Natural killer cell treated with Interleukin-12 subunit alpha and Interleukin-12 subunit beta and Interleukin-15 and Interleukin-18, amount 100 ng/mL, for 72 hours (primary cell): ENCODE measurements around the gene WDR47. TPM values are rescaled to one million over a fixed set of nuclear protein-coding genes. Genes with fewer than 3 reads are reported as not detected.
"Not testable (repeated sequence)": the region's sequence is repeated elsewhere in the genome, so short reads cannot be mapped to it uniquely, and the experiment has no call there.

Experiments
- ATAC-seq, 2 donors: fragments of 150-1000 bp; cut with Tn5 transposase in 1 of 2; sonication (Bioruptor Pico), chemical (Tn5 transposase) in 1 of 2; 2 replicates each; pipeline ENCODE4 v1.10.0; 2021
- DNase-seq: peaks from one replicate; pipeline ENCODE4 v3.0.0; 2022; ENCODE audit warnings: low spot score
- H3K27ac Mint-ChIP-seq, 2 donors: 1 replicate in 1 of 2; 2 replicates in 1 of 2; pipeline ENCODE4 v1.8.0; 2022; ENCODE audit warnings: mixed read lengths in 2 of 2, mild to moderate bottlenecking in 1 of 2, moderate library complexity in 1 of 2
- H3K27me3 Mint-ChIP-seq, 2 donors: 1 replicate in 1 of 2; 2 replicates in 1 of 2; pipeline ENCODE4 v1.8.0; 2022; ENCODE audit warnings: mixed read lengths in 2 of 2
- H3K36me3 Mint-ChIP-seq: one replicate; pipeline ENCODE4 v1.8.0; 2022; ENCODE audit warnings: mixed read lengths
- H3K4me1 Mint-ChIP-seq, 2 donors: 1 replicate in 1 of 2; 2 replicates in 1 of 2; pipeline ENCODE4 v1.8.0; 2022; ENCODE audit warnings: low read depth in 2 of 2, mixed read lengths in 2 of 2, mild to moderate bottlenecking in 1 of 2
- H3K4me3 Mint-ChIP-seq: one replicate; pipeline ENCODE4 v1.8.0; 2022; ENCODE audit warnings: mixed read lengths
- H3K9me3 Mint-ChIP-seq: 2 replicates; pipeline ENCODE4 v1.8.0; 2022; ENCODE audit warnings: mixed read lengths
- total RNA-seq, 2 donors: library from RNA; stranded (reverse); gene quantifications; one replicate each; pipeline ENCODE4 v1.2.3, GENCODE V29; 2022

Gene WDR47
- total RNA-seq, 2 donors from 2014 or later, result 15.1 to 16.1 TPM

- Mint-ChIP-seq H3K4me1 (peaks cover 19 to 27% of the 10 kb centered on the region in 2 donors), H3K9me3 (no peaks in the 10 kb centered on the region)
Observed at GRCh38 chr1:109075531-109076490, 33.9 kb upstream of the WDR47 start, which contains the start of gene TAF13. Gene TAF13 (minus strand): TSS chr1:109076003. CDS start chr1:109075947, 56 bp downstream.

GRCh38 chr1:109069294-109069693 lies 27.4 kb upstream of the WDR47 start:
- no peak for DNase-seq
- H3K9me3 Mint-ChIP-seq, result no peaks in the 10 kb centered on the region
- H3K36me3 Mint-ChIP-seq, result peaks cover 5% of the 10 kb centered on the region
- no peaks in the 10 kb centered on the region for H3K27me3 Mint-ChIP-seq
- H3K4me3 Mint-ChIP-seq, result no peak overlapping the region
- H3K27ac Mint-ChIP-seq, result no peak overlapping the region
- no peak for ATAC-seq
- peaks cover 8 to 11% of the 10 kb centered on the region in 2 donors for H3K4me1 Mint-ChIP-seq

More at GRCh38 chr1:109075531-109076490, 33.9 kb upstream of the WDR47 start, which contains the start of gene TAF13:
- H3K4me3 Mint-ChIP-seq, result peak within 1 kb of the TSS; percentile 96
- peak; percentile 97 for DNase-seq
- H3K27ac Mint-ChIP-seq, result peak within 1 kb of the TSS; percentile 92 to 99
- H3K27me3 Mint-ChIP-seq, result peaks cover 4 to 6% of the 10 kb centered on the region in 2 donors
- peak; percentile 100 for ATAC-seq
- H3K36me3 Mint-ChIP-seq, result no peaks in the 10 kb centered on the region

GRCh38 chr1:109067883-109068282 lies 26.0 kb upstream of the WDR47 start:
- Mint-ChIP-seq H3K27me3 (no peaks in the 10 kb centered on the region), H3K27ac (no peak overlapping the region), H3K36me3 (peaks cover 5% of the 10 kb centered on the region), H3K4me3 (no peak overlapping the region), H3K4me1 (peaks cover 3 to 6% of the 10 kb centered on the region in 2 donors), H3K9me3 (no peaks in the 10 kb centered on the region)
- DNase-seq (no peak), ATAC-seq (no peak)

GRCh38 chr1:109065137-109065536 lies 23.2 kb upstream of the WDR47 start:
- no peaks in the 10 kb centered on the region for H3K9me3 Mint-ChIP-seq
- H3K4me1 Mint-ChIP-seq, result no peaks in the 10 kb centered on the region
- H3K4me3 Mint-ChIP-seq, result no peak overlapping the region
- H3K27me3 Mint-ChIP-seq, result no peaks in the 10 kb centered on the region
- no peak overlapping the region for H3K27ac Mint-ChIP-seq
- peaks cover 5% of the 10 kb centered on the region for H3K36me3 Mint-ChIP-seq
- ATAC-seq (no peak), DNase-seq (no peak)

- Mint-ChIP-seq H3K4me1 (no peaks in the 10 kb centered on the region), H3K36me3 (peaks cover 5% of the 10 kb centered on the region), H3K4me3 (no peak overlapping the region), H3K27me3 (no peaks in the 10 kb centered on the region), H3K9me3 (no peaks in the 10 kb centered on the region), H3K27ac (no peak overlapping the region)
- ATAC-seq, result no peak
- no peak for DNase-seq
Observed at GRCh38 chr1:109061183-109061582, 19.3 kb upstream of the WDR47 start.

GRCh38 chr1:109060707-109061106 lies 18.8 kb upstream of the WDR47 start:
- DNase-seq, result no peak
- Mint-ChIP-seq H3K4me1 (no peaks in the 10 kb centered on the region), H3K9me3 (no peaks in the 10 kb centered on the region), H3K27ac (no peak overlapping the region), H3K36me3 (peaks cover 5% of the 10 kb centered on the region), H3K4me3 (no peak overlapping the region), H3K27me3 (no peaks in the 10 kb centered on the region)
- ATAC-seq, result no peak

- H3K4me1 Mint-ChIP-seq, result no peaks in the 10 kb centered on the region
- H3K9me3 Mint-ChIP-seq, result no peaks in the 10 kb centered on the region
- H3K4me3 Mint-ChIP-seq, result no peak overlapping the region
- H3K27ac Mint-ChIP-seq, result no peak overlapping the region
- no peaks in the 10 kb centered on the region for H3K27me3 Mint-ChIP-seq
- ATAC-seq (no peak), DNase-seq (no peak)
- no peaks in the 10 kb centered on the region for H3K36me3 Mint-ChIP-seq
Observed at GRCh38 chr1:109059026-109059425, 17.1 kb upstream of the WDR47 start.

GRCh38 chr1:109056064-109056463 lies 14.2 kb upstream of the WDR47 start:
- Mint-ChIP-seq H3K36me3 (no peaks in the 10 kb centered on the region), H3K4me1 (no peaks in the 10 kb centered on the region), H3K27ac (no peak overlapping the region), H3K9me3 (no peaks in the 10 kb centered on the region), H3K4me3 (no peak overlapping the region), H3K27me3 (no peaks in the 10 kb centered on the region)
- DNase-seq, result no peak
- no peak for ATAC-seq

GRCh38 chr1:109052145-109052544 lies 10.2 kb upstream of the WDR47 start:
- not testable (repeated sequence) for H3K4me1 Mint-ChIP-seq, H3K9me3 Mint-ChIP-seq, DNase-seq, H3K4me3 Mint-ChIP-seq, H3K27ac Mint-ChIP-seq, H3K27me3 Mint-ChIP-seq, ATAC-seq, H3K36me3 Mint-ChIP-seq

GRCh38 chr1:109050228-109050995 lies 8.5 kb upstream of the WDR47 start:
- Mint-ChIP-seq H3K4me3 (no peak overlapping the region), H3K27me3 (peaks cover 4 to 5% of the 10 kb centered on the region in 2 donors), H3K36me3 (no peaks in the 10 kb centered on the region), H3K27ac (no peak overlapping the region), H3K9me3 (no peaks in the 10 kb centered on the region), H3K4me1 (no peaks in the 10 kb centered on the region)
- DNase-seq, result no peak
- ATAC-seq, result no peak

- DNase-seq (no peak), ATAC-seq (no peak)
- no peaks in the 10 kb centered on the region for H3K9me3 Mint-ChIP-seq
- H3K27me3 Mint-ChIP-seq, result peaks cover 4 to 5% of the 10 kb centered on the region in 2 donors
- H3K4me3 Mint-ChIP-seq, result no peak overlapping the region
- H3K4me1 Mint-ChIP-seq, result no peaks in the 10 kb centered on the region
- no peak overlapping the region for H3K27ac Mint-ChIP-seq
- no peaks in the 10 kb centered on the region for H3K36me3 Mint-ChIP-seq
Observed at GRCh38 chr1:109048335-109048734, 6.4 kb upstream of the WDR47 start.

GRCh38 chr1:109047339-109047738 lies 5.4 kb upstream of the WDR47 start:
- no peak for DNase-seq
- Mint-ChIP-seq H3K27ac (no peak overlapping the region), H3K9me3 (no peaks in the 10 kb centered on the region), H3K27me3 (peaks cover 4 to 5% of the 10 kb centered on the region in 2 donors), H3K36me3 (no peaks in the 10 kb centered on the region), H3K4me3 (no peak overlapping the region), H3K4me1 (peaks cover 3 to 4% of the 10 kb centered on the region in 2 donors)
- ATAC-seq, result no peak

- Mint-ChIP-seq H3K4me1 (peaks cover 3 to 5% of the 10 kb centered on the region in 2 donors), H3K9me3 (no peaks in the 10 kb centered on the region), H3K27ac (no peak overlapping the region), H3K36me3 (no peaks in the 10 kb centered on the region), H3K4me3 (no peak overlapping the region), H3K27me3 (peaks cover 4 to 5% of the 10 kb centered on the region in 2 donors)
- DNase-seq, result no peak
- ATAC-seq, result no peak
Observed at GRCh38 chr1:109046671-109047070, 4.8 kb upstream of the WDR47 start.

- no peak for ATAC-seq
- H3K4me3 Mint-ChIP-seq, result no peak overlapping the region
- peaks cover 6 to 7% of the 10 kb centered on the region in 2 donors for H3K4me1 Mint-ChIP-seq
- no peaks in the 10 kb centered on the region for H3K36me3 Mint-ChIP-seq
- no peak overlapping the region for H3K27ac Mint-ChIP-seq
- H3K9me3 Mint-ChIP-seq, result no peaks in the 10 kb centered on the region
- no peak for DNase-seq
- H3K27me3 Mint-ChIP-seq, result peaks cover 2 to 5% of the 10 kb centered on the region in 2 donors
Observed at GRCh38 chr1:109045595-109045994, 3.7 kb upstream of the WDR47 start.
